ENCODE measurements around the gene NUP188.

The NUP188 gene, protein sequence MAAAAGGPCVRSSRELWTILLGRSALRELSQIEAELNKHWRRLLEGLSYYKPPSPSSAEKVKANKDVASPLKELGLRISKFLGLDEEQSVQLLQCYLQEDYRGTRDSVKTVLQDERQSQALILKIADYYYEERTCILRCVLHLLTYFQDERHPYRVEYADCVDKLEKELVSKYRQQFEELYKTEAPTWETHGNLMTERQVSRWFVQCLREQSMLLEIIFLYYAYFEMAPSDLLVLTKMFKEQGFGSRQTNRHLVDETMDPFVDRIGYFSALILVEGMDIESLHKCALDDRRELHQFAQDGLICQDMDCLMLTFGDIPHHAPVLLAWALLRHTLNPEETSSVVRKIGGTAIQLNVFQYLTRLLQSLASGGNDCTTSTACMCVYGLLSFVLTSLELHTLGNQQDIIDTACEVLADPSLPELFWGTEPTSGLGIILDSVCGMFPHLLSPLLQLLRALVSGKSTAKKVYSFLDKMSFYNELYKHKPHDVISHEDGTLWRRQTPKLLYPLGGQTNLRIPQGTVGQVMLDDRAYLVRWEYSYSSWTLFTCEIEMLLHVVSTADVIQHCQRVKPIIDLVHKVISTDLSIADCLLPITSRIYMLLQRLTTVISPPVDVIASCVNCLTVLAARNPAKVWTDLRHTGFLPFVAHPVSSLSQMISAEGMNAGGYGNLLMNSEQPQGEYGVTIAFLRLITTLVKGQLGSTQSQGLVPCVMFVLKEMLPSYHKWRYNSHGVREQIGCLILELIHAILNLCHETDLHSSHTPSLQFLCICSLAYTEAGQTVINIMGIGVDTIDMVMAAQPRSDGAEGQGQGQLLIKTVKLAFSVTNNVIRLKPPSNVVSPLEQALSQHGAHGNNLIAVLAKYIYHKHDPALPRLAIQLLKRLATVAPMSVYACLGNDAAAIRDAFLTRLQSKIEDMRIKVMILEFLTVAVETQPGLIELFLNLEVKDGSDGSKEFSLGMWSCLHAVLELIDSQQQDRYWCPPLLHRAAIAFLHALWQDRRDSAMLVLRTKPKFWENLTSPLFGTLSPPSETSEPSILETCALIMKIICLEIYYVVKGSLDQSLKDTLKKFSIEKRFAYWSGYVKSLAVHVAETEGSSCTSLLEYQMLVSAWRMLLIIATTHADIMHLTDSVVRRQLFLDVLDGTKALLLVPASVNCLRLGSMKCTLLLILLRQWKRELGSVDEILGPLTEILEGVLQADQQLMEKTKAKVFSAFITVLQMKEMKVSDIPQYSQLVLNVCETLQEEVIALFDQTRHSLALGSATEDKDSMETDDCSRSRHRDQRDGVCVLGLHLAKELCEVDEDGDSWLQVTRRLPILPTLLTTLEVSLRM (N-terminal part only)

GRCh38 chr9:128947527-128948301 lies at the start of gene NUP188, which contains the start of gene DOLK:
Gene NUP188 (plus strand): TSS chr9:128947699. CDS start chr9:128947720, 21 bp downstream.
Gene DOLK (minus strand): TSS chr9:128947603. CDS start chr9:128947303, 300 bp downstream.
- peak; percentile 90 for DNase-seq

DNA sequence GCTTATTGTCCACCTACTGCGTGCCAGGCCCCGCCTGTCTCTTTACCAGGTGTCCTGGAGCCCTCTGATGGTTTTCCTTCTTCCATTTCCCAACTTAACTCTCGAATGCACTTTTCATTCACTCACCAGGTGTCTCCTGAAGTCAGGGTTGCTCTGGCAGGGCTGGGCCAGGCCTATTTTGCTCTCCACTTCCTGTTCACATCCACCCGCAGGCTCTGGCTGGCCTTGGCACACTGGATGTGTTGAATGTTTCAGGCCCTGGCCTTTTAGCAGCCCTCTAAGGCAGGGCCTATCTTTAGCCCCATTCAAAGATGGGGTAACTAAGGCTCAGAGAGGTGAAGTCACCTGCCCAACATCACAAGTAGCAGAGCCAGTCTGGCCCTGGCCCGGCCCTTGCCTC lies 49.1 kb upstream of the NUP188 start:
- no peak for DNase-seq

- no peak for DNase-seq
These were observed 48.5 kb upstream of the NUP188 start for GRCh38 chr9:128898845-128899565.

- peak; percentile 12 for DNase-seq
These were observed 47.8 kb upstream of the NUP188 start for GRCh38 chr9:128899566-128900322.

- DNase-seq: no peak
These were observed 46.1 kb upstream of the NUP188 start for GRCh38 chr9:128901379-128901778.

DNA sequence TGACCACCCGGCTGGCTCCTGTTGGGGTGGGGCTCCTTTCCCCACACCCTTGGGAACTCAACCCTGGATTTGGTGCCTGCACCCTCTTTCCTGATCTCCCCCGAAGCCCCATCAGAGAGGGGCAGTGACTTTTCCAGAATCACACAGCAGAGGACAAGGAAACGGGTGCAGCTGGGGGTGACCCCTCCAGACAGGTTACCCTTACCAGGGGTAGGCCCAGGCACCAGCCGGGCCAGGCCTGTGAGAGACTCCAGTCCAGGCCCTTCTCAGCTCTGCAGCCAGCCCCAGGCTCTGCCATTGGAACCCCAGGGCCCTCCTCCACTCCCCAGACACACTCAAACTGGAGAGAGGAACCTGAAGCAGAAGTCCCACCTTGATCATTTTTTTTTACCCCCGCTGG lies 45.7 kb upstream of the NUP188 start:
- DNase-seq: no peak

- DNase-seq: peak; percentile 74
These were observed 45.0 kb upstream of the NUP188 start for GRCh38 chr9:128902351-128903078.

- DNase-seq: no peak
These were observed 44.4 kb upstream of the NUP188 start for GRCh38 chr9:128903079-128903461.

GRCh38 chr9:128903871-128904620 lies 43.5 kb upstream of the NUP188 start:
- peak; percentile 48 for DNase-seq

- no peak for DNase-seq
These were observed 41.5 kb upstream of the NUP188 start for GRCh38 chr9:128905964-128906363.

DNA sequence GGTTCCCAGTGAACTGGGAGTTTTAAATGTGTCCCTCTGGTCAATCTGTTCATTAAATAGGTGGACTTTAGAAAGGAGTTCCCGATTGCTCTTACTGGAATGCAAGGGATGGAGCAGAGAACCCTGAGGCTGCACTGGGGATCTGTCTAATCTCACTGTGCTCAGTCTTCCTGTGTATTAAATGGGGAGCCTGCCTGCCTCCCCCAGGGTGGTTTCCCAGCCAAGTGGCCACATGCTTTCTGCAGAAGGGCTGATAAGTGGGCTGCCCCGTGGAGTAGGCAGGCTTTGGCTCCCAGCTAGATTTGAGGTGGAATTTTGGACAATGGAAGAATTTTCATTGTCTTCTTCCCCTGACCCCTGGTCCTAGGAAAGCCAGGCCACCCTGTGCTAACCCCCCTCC lies 40.8 kb upstream of the NUP188 start:
- DNase-seq: no peak

GRCh38 chr9:128908372-128908771 lies 39.1 kb upstream of the NUP188 start:
- no peak for DNase-seq

DNA sequence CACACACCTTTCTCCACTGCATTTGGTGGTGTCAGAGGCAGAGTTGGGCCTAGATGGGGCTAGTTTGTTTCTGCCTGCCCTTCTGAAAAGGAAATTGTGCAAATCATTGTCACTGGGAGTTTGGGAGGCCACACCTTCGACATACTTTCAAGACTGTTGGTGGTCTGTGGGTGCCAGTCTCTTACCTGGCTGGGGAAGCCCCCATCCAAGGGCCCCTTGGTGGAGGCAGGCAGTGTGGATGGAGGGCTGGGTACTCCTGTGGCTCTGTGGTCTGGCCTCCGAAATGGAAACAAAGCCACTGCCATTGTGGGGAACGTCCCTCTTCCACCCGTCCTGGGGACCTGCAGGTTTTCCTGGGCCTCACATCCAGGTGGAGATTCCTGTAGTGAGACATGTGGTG lies 37.6 kb upstream of the NUP188 start:
- DNase-seq: no peak

DNA sequence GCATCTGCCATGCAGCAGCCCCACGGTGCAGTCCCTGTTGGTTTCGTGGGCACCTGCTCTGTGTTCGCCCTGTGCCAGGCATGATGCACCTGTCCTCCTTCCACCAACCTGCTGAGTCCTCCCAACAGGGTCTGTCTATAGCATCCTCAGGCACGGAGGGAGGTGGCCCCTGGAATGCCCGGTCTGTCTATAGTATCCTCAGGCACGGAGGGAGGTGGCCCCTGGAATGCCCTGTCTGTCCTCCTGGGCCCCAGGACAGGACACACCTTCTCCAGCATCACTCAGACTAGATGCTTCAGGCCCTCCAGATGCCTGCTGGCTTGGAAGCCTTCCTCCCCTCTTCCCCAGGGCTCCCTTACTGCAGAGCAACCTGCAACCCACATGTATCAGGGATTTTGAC lies 36.6 kb upstream of the NUP188 start:
- no peak for DNase-seq

DNA sequence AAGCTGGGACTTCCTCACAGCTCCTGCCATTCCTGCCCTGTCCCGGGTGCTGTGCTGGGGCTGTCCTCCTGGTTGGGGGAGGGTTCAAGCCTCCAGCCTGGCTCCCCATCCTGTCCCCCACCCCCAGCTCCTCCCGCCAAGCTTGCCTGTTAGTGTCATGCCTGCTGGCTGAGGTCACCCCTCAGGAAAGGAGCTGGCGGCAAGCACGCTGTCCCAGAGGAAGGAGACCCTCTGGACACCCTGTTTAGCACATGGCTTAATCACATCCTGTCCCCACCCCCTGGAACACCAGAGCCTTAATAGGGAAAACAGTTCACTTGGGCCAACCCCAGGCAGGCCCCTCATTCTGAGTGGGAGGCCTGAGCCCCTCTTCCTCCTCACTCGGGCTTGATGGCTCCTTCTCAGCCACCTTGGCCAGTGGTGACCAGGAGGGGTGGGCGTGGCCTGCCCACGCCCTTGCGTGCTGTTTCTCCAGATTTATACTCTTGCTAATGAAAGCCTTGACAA lies 35.9 kb upstream of the NUP188 start:
- no peak for DNase-seq

GRCh38 chr9:128912270-128912853 lies 35.1 kb upstream of the NUP188 start:
- DNase-seq: no peak

DNA sequence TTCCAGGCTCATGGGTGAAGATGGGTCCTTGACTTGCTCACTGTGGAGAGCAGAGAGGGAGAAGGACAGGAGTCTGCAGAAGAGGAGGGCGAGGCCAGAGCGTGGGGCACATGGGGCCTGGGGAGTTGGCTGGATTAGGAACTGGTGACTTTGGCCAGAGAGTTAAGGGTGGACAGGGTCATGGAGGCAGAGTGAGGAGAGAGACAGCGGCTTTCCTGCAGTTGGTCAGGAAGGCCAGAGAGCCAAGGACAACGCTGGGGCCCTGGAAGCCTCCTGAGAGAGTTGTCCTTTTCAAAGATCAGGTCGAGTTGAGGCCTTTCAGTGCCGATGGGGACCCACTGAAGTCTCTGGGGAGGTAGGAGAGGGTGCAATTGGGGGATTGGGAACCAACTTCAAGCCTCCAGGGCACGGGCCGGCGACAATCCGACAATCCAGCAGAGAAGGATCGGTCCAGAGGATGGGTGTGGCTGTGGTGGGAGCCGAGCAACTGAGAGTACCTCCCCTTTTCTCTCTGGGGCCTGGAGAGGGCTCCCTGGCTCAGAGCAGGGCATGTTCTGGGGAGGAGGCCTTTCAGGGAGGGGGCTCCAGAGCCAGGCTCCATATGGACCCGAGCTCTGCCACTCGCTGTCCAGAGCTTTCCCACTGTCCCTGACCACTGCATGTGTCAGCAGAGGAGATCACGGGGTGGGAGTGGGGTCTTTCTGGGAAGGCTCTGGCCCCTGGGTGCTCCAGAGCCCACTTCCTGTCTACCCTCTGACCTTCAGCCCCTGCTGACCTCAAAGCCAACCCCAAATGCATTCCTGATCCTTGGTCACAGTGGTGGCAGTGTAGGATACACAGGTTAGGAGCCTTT lies 34.2 kb upstream of the NUP188 start:
- DNase-seq: no peak

Data from NCI-H2171 treated with DMSO at 0.1 percent for 48 hours (cell line).